ENCODE results near the gene FOXP1.

FOXP1 gene

DNA sequence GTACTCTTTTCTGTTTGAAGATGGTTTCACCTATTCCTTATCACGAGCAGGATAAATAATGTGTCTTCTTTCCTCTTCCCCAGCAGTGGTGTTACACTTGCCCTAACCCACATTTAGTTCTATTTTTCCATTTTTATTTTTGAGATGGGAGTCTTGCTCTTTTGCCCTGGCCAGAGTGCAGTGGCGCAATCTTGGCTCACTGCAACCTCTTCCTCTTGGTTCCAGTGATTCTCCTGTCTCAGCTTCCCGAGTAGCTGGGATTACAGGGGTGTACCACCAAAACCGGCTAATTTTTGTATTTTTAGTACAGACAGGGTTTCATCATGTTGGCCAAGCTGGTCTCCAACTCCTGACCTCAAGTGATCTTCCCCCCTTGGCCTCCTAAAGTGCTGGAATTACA, 372.4 kb downstream of the FOXP1 start:
- TF ChIP-seq EZH2 (IDR thresholded peaks at IDR 0.05; ENCODE audit: borderline replicate concordance, low read length), result no peak
- TF ChIP-seq, protein P1, sequence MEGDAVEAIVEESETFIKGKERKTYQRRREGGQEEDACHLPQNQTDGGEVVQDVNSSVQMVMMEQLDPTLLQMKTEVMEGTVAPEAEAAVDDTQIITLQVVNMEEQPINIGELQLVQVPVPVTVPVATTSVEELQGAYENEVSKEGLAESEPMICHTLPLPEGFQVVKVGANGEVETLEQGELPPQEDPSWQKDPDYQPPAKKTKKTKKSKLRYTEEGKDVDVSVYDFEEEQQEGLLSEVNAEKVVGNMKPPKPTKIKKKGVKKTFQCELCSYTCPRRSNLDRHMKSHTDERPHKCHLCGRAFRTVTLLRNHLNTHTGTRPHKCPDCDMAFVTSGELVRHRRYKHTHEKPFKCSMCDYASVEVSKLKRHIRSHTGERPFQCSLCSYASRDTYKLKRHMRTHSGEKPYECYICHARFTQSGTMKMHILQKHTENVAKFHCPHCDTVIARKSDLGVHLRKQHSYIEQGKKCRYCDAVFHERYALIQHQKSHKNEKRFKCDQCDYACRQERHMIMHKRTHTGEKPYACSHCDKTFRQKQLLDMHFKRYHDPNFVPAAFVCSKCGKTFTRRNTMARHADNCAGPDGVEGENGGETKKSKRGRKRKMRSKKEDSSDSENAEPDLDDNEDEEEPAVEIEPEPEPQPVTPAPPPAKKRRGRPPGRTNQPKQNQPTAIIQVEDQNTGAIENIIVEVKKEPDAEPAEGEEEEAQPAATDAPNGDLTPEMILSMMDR (IDR thresholded peaks at IDR 0.05; ENCODE audit: low read length), result no peak
- Histone ChIP-seq H3K9me2 (ENCODE audit: low read depth, low read length) (no peaks in the 10 kb centered on the region), H3K27ac (ENCODE audit: low read depth, low read length, poor library complexity, severe bottlenecking) (no peak overlapping the region), H3K4me1 (ENCODE audit: insufficient read depth, low read length, severe bottlenecking) (peaks cover 24% of the 10 kb centered on the region), H3K9me3 (ENCODE audit: low read length) (no peaks in the 10 kb centered on the region), H3K9ac (ENCODE audit: low read length) (no peak overlapping the region), H2AFZ (ENCODE audit: low read length) (no peak overlapping the region), H3K4me3 (ENCODE audit: low read depth, low read length, poor library complexity, severe bottlenecking) (no peak overlapping the region), H3F3A (ENCODE audit: insufficient read depth, low read length) (no peaks in the 10 kb centered on the region), H3K36me3 (ENCODE audit: insufficient read depth, low read length) (peaks cover 8% of the 10 kb centered on the region; the same call in 1 of the 2 replicates), H3K79me2 (ENCODE audit: insufficient read depth, low read length) (peaks cover 60% of the 10 kb centered on the region), H4K20me1 (ENCODE audit: insufficient read depth, low read length) (no peaks in the 10 kb centered on the region), H3K4me2 (ENCODE audit: low read length) (no peak overlapping the region), H3K27me3 (ENCODE audit: insufficient read depth, low read length) (no peaks in the 10 kb centered on the region)

- H3K27me3 ChIP-seq (ENCODE audit: insufficient read depth, low read length), result no peaks in the 10 kb centered on the region
- no peaks in the 10 kb centered on the region for H3F3A ChIP-seq (ENCODE audit: insufficient read depth, low read length)
- no peak for TF ChIP-seq EZH2 (IDR thresholded peaks at IDR 0.05; ENCODE audit: borderline replicate concordance, low read length)
- TF ChIP-seq, protein P1 (IDR thresholded peaks at IDR 0.05; ENCODE audit: low read length), result no peak
- H3K4me1 ChIP-seq (ENCODE audit: insufficient read depth, low read length, severe bottlenecking), result peaks cover 18% of the 10 kb centered on the region
- no peaks in the 10 kb centered on the region for H3K9me2 ChIP-seq (ENCODE audit: low read depth, low read length)
- peaks cover 59% of the 10 kb centered on the region for H3K79me2 ChIP-seq (ENCODE audit: insufficient read depth, low read length)
- H3K36me3 ChIP-seq (ENCODE audit: insufficient read depth, low read length), result peaks cover 8% of the 10 kb centered on the region; the same call in 1 of the 2 replicates
- H3K9ac ChIP-seq (ENCODE audit: low read length), result no peak overlapping the region
- no peak overlapping the region for H3K4me2 ChIP-seq (ENCODE audit: low read length)
- H3K4me3 ChIP-seq (ENCODE audit: low read depth, low read length, poor library complexity, severe bottlenecking), result no peak overlapping the region
- H4K20me1 ChIP-seq (ENCODE audit: insufficient read depth, low read length), result no peaks in the 10 kb centered on the region
- no peak overlapping the region for H2AFZ ChIP-seq (ENCODE audit: low read length)
- no peak overlapping the region for H3K27ac ChIP-seq (ENCODE audit: low read depth, low read length, poor library complexity, severe bottlenecking)
- no peaks in the 10 kb centered on the region for H3K9me3 ChIP-seq (ENCODE audit: low read length)
These were observed 373.1 kb downstream of the FOXP1 start for GRCh38 chr3:71210257-71211007.

DNA sequence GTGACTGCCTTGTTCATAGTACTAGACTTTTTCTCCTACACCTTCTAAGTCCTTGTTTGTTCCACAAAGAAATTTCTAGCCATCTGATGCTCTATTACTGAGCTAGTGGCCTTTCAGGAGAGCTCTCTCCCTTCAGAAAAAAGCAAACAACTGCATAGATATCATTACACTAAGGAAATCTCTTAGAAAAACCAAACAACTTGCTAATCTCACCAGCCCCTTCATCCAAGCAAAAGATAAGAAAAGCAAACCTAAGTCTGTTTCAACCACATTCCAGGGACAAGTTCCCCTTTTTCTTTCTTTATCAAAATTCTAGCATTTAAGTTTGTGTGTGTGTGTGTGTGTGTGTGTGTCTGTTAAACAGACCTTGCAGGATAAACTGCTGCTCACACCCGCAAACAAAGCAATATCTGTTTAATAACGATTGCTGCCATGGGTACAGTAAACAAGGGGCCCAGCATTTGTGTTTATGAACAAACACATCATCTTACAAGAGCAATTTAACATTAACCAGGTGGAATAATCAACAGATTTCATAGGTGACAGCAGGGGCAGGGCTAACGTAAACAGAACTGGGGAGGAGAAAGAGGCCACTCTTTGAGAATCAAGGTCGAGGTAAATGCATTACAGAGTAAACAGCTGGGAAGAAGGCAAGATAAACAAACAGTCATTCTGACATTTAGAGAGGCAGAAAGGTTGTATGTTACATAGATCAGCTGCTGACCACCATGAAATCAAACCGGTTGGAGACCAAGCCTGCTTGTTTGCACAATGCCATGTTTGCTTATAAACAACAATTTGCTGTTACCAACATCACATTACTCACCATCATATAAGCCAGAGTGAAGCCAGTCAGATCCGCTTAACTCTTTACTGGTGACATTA, 375.1 kb downstream of the FOXP1 start:
- no peak overlapping the region for H3K4me2 ChIP-seq (ENCODE audit: low read length)

More for the DNA sequence above, 375.1 kb downstream of the FOXP1 start:
- Histone ChIP-seq H4K20me1 (ENCODE audit: insufficient read depth, low read length) (no peaks in the 10 kb centered on the region), H3K9me2 (ENCODE audit: low read depth, low read length) (no peaks in the 10 kb centered on the region), H3K36me3 (ENCODE audit: insufficient read depth, low read length) (no peaks in the 10 kb centered on the region), H3K4me3 (ENCODE audit: low read depth, low read length, poor library complexity, severe bottlenecking) (no peak overlapping the region), H3F3A (ENCODE audit: insufficient read depth, low read length) (no peaks in the 10 kb centered on the region), H3K27ac (ENCODE audit: low read depth, low read length, poor library complexity, severe bottlenecking) (no peak overlapping the region), H3K79me2 (ENCODE audit: insufficient read depth, low read length) (peaks cover 68% of the 10 kb centered on the region), H3K27me3 (ENCODE audit: insufficient read depth, low read length) (no peaks in the 10 kb centered on the region), H3K4me1 (ENCODE audit: insufficient read depth, low read length, severe bottlenecking) (peaks cover 11% of the 10 kb centered on the region), H3K9ac (ENCODE audit: low read length) (no peak overlapping the region), H2AFZ (ENCODE audit: low read length) (no peak overlapping the region), H3K9me3 (ENCODE audit: low read length) (no peaks in the 10 kb centered on the region)
- TF ChIP-seq, protein P1 (IDR thresholded peaks at IDR 0.05; ENCODE audit: low read length), result no peak
- TF ChIP-seq EZH2 (IDR thresholded peaks at IDR 0.05; ENCODE audit: borderline replicate concordance, low read length), result no peak
